VCaP (cell line): Measurements from ENCODE around the gene P4HA1.
"Not testable (repeated sequence)": the region's sequence is repeated elsewhere in the genome, so short reads cannot be mapped to it uniquely, and the experiment has no call there.

Experiments used
- H3K27ac ChIP-seq: fragments of 450-650 bp; 2 replicates; pipeline ENCODE4 v1.5.1; 2017
- CTCF ChIP-seq: fragments of 450-650 bp; conservative IDR thresholded peaks from 2 replicates; pipeline ENCODE4 v1.5.1; 2017; ENCODE audit warnings: mild to moderate bottlenecking, moderate library complexity

The P4HA1 gene

DNA sequence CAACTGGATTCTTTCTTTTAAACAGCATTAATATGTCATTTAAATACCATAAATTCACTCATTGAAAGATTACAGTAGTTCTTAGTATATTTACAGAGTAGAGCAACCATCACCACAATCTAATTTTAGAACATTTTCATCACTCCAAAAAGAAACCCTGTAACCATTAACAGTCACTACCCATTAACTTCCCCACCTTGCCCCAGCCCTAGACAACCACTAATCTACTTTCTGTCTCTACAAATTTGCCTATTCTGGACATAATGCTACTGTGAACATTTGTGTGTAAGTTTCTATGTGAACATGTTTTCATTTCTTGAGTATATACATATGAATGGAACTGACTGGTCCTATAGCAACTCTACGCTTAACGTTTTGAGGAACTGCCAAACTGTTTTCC is 42.4 kb downstream of the P4HA1 start:
- no peak overlapping the region for H3K27ac ChIP-seq
- no peak for TF ChIP-seq CTCF

- H3K27ac ChIP-seq = no peak overlapping the region
- no peak for TF ChIP-seq CTCF
These were observed 43.4 kb downstream of the P4HA1 start for GRCh38 chr10:73053275-73053674.

GRCh38 chr10:73044378-73045285 is 52.0 kb downstream of the P4HA1 start:
- no peak for TF ChIP-seq CTCF
- peak overlapping the region; percentile 36; the same call in 1 of the 2 replicates for H3K27ac ChIP-seq

DNA sequence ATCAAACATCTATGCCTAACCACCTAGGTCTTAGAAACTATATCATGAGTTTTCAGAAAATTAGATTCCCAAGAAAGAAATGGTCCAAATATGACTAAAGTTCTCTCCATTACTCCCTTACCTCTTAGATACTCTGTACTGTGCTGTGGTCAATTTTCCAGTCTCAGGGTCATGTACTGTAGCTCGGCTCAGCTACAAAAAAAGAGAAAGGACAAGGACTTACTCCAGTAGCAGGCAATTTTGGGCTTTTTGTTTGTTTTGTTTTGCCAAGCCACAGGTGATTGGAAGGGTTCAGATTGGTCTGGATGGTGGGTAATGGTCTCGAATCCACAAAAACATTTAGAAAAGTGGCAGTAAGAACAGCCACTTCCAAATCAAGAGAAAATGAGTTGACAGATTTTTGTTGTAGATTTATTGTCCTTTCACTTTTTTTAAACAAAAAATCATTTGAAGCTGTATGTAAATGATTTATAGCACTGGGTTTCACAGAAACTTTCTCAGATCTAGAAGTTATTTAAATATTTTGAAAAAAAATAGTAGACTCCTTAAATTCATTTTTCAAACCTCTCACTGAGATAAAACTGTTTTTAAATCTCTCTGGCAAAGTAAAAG is 52.8 kb downstream of the P4HA1 start:
- TF ChIP-seq CTCF = no peak
- no peak overlapping the region for H3K27ac ChIP-seq

DNA sequence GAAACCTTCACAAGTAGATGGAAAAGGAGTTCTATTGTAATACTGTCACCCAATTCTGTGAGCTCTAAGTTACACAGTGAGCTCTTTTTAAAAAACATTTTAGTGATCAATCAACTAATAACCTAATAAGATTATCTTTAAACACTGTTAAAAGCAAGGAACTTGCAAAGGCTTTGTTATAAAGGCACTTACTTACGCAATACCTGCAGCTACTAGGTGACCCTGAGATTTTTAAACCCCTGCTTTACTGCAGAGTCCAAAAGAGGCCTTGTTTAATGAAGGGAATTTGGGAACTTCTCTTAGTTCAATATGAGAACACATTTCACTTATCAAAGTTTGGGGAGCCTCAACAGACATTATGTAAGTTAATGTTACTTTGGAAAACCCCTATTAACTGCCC is 53.3 kb downstream of the P4HA1 start:
- no peak overlapping the region for H3K27ac ChIP-seq
- no peak for TF ChIP-seq CTCF

- no peak overlapping the region for H3K27ac ChIP-seq
- no peak for TF ChIP-seq CTCF
These were observed 54.5 kb downstream of the P4HA1 start for GRCh38 chr10:73042130-73042529.

DNA sequence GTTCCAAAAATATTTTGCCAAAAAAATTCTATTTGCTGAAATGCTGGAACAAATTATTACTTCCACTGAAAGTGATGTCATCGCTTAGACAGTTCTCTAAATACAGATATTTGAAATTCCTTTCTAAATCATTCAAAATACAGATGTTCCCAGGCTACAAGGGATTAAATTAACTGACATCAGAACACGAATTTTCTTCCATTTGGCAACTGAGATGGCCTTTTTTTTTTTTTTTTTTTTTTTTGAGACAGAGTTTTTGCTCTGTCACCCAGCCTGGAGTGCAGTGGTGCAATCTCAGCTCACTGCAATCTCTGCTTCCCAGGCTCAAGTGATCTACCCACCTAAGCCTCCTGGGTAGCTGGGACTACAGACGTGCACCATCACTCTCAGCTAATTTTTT is 57.0 kb downstream of the P4HA1 start:
- no peak overlapping the region for H3K27ac ChIP-seq
- TF ChIP-seq CTCF = no peak

GRCh38 chr10:73036285-73036684 is 60.4 kb downstream of the P4HA1 start:
- not testable (repeated sequence) for H3K27ac ChIP-seq
